ENCODE measurements around the gene ADGRL3.
"Not testable (repeated sequence)": the region's sequence is repeated elsewhere in the genome, so short reads cannot be mapped to it uniquely, and the experiment has no call there.

ADGRL3 gene

GRCh38 chr4:61493041-61493440 is 292.9 kb downstream of the ADGRL3 start:
- DNase-seq = no peak

GRCh38 chr4:61493470-61493869 is 293.3 kb downstream of the ADGRL3 start:
- no peak for DNase-seq

GRCh38 chr4:61500883-61501282 is 300.8 kb downstream of the ADGRL3 start:
- DNase-seq = peak in 8 of 56 donors; percentile 2 to 34 (median 14)

GRCh38 chr4:61501812-61502211 is 301.7 kb downstream of the ADGRL3 start:
- DNase-seq = no peak

- DNase-seq = no peak
Observed at GRCh38 chr4:61505773-61506685, 305.9 kb downstream of the ADGRL3 start.

- no peak for DNase-seq
Observed at GRCh38 chr4:61507091-61507490, 307.0 kb downstream of the ADGRL3 start.

- DNase-seq = not testable (repeated sequence)
Observed at GRCh38 chr4:61509721-61510241, 309.7 kb downstream of the ADGRL3 start.

- no peak for DNase-seq
Observed at GRCh38 chr4:61511716-61512488, 311.8 kb downstream of the ADGRL3 start.

GRCh38 chr4:61514991-61515390 is 314.9 kb downstream of the ADGRL3 start:
- DNase-seq = no peak

- no peak for DNase-seq
Observed at GRCh38 chr4:61517144-61517543, 317.0 kb downstream of the ADGRL3 start.

GRCh38 chr4:61520166-61520565 is 320.0 kb downstream of the ADGRL3 start:
- DNase-seq = no peak

- DNase-seq = no peak
Observed at GRCh38 chr4:61520681-61521160, 320.6 kb downstream of the ADGRL3 start.

- no peak for DNase-seq
Observed at GRCh38 chr4:61521451-61521850, 321.3 kb downstream of the ADGRL3 start.

GRCh38 chr4:61522312-61522711 is 322.2 kb downstream of the ADGRL3 start:
- no peak for DNase-seq

- DNase-seq = no peak
Observed at GRCh38 chr4:61527888-61528287, 327.8 kb downstream of the ADGRL3 start.

GRCh38 chr4:61528595-61528994 is 328.5 kb downstream of the ADGRL3 start:
- no peak for DNase-seq

GRCh38 chr4:61531188-61531587 is 331.1 kb downstream of the ADGRL3 start:
- DNase-seq = no peak

- DNase-seq = peak in 2 of 56 donors; percentile 2 to 45
Observed at GRCh38 chr4:61532336-61533000, 332.3 kb downstream of the ADGRL3 start.

GRCh38 chr4:61533140-61533539 is 333.0 kb downstream of the ADGRL3 start:
- no peak for DNase-seq

GRCh38 chr4:61540944-61541343 is 340.8 kb downstream of the ADGRL3 start:
- no peak for DNase-seq

GRCh38 chr4:61541459-61541858 is 341.3 kb downstream of the ADGRL3 start:
- DNase-seq = no peak
